Suppressor macrophage (primary cell): ENCODE data around the gene NEIL3.

Experiments
- DNase-seq, 4 experiments: peaks; one replicate each; pipeline ENCODE4 v3.0.0-alpha.2; 2020 to 2022

NEIL3 gene

DNA sequence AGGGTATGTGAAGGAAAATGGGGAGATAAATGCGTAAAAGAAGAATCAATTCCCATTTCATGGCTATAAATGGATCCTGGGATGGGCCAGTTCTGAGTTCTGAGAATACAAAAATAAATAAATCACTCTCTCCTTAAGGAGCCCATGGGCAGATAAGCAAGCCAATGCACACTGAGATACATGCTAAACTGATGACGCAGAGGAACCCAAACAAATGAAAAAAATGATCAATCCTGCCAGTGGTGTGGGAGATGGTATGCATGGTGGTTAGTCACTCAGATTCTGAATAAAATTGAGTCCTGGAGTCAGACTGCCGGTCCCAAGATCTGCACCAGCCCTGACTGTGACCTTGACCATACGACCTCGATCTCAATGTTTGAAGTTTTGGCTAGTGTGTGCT, 59.7 kb downstream of the NEIL3 start:
- no peak for DNase-seq

DNA sequence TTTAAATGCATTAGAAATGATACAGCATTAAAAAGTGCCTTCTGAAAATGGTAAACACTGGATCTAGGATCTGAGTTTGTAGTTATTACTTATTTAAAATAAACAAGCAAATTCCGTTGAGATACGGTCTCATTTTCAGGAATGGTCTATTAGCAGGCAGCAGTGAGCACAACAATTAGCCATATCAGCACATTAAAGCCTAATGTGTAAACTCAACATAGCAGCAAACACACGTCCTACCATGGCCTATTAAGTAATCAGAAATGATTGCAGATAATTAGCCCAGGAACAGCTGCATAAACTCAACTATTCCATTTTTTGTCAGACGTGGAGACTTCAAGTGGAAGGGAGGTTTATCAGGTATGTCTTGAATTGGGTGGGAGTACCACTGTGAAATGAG, 61.8 kb downstream of the NEIL3 start:
- DNase-seq = no peak

DNA sequence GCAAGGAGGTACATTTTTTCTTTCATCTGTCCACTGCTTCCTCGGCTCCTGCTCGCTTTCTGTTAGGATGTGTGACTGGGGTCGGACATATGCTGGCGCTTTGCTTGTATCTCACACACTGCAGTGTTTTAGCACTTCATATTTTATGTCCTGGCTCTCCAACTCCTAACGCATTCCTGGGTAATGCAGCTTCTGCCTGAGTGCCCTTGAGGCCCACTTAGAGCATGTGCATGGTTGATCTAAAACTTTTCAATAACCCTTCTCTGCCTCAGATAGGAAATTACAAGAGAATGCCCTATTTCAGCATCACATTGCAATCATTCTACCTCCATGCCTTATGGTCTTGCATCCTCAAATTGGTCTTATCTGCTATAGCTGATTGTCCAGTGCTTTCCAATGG, 65.3 kb downstream of the NEIL3 start:
- DNase-seq = no peak

DNA sequence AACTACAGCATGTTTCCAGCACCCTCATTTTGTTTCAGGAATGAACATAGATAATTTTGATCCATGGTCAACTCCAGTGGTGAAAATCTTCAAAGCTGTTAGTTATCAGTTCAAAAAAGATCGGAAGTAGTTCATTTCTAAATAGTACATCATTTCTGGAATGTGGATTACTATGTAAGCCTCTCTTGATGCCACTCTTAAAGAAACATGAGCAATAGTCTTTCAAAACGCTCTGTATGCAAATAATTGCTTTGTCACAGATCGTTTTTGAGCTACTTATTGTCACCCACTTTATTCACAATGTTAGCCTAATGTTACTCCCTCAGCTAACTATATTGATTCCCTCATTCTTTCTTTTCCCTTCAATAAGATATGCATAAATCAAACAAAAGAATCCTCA, 65.7 kb downstream of the NEIL3 start:
- no peak for DNase-seq

DNA sequence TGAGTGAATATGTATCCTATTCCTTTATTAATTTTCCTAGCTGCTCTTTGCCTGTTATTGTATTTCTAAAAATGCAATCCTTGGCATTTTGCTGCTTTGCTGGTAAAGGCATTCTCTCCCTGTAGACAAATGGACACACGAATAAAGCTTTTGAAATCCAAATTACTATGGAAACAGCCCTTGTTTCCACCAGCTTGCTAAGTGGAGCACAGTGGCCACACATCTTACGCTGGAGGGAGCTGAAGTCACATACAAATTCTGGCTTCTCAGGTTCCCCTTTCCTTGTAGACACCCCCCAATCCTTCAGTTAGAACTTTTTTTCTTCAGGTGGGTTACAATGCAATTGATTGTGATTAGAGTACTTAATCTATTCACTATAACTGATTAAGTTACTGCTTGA, 66.3 kb downstream of the NEIL3 start:
- DNase-seq = no peak

DNA sequence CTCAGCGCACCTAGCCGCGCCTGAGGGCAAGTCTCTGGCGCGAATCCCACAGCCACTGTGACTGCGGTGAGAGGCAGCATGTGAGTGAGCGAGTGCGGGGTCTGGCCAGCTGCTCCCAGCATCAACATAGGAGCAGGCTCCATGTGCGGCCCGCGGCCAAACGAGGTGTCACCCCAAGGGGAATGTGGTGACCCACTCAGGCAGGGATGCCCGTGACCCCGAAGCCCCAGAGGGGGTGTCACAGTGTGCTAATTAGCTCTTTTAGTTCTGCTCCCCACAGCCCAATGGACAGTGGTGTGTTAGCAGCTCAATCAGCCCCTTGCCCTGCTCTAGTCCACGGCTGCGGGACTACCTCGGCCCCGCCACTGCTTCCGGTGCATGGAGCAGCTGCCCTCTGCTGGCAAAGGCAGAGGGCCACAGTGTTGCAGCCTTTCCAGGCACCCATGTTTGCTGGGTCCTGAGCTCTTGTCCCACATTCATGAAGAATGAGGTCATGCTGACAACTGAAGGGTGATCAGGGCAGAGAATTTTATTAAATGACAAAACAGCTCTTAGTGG, 71.1 kb downstream of the NEIL3 start:
- DNase-seq = no peak

DNA sequence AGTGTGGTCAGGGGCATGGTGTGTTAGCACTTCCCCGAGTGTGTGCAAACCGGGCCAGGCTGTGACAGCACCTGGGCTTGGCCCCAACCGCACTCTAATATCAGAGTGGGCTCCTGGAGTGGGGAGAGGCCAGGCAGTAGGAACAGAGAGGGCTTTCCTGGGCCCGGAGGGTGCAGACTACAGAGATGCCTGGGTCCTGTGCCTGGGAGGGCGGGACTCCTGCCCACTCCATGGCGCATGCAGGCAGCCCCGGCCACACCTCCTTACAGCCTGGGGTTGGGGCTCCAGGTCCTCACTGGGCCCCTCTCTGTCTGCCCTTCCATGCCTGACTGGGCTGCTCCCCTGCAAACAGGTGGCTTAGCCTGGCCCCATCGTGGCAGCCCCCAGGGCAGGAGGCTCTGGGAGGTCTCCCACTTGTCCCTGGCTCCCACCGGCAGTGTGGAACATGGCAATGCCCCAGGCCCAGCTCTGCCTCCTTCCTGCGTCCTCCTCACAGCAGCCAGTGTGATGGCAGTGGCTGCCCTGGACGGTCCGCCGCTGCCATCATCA, 72.2 kb downstream of the NEIL3 start:
- DNase-seq = no peak

DNA sequence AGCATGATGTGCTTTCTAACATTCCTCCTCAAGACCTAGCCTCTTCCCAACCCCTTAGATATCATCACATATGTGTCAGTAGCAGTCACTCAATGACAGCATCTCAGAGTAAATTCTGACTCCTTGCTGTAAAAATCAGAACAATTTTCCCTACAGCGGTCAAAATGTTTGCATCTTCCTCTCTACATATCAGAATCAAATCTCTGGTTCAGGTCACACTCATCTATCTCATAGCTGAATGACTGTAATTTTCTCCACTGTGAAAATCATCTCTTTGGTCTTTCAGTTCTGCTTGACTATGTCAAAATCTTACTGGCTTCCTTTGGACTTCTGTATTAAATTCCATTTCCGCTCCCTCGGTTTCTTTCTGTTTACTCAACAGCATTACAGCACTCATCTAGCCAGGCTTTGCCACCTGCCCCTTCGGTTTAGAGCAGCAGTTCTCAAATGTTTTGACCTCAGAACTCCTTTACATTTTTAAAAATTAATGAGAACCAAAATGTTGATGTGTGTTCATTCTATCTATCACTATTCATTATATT, 75.3 kb downstream of the NEIL3 start:
- DNase-seq = no peak

DNA sequence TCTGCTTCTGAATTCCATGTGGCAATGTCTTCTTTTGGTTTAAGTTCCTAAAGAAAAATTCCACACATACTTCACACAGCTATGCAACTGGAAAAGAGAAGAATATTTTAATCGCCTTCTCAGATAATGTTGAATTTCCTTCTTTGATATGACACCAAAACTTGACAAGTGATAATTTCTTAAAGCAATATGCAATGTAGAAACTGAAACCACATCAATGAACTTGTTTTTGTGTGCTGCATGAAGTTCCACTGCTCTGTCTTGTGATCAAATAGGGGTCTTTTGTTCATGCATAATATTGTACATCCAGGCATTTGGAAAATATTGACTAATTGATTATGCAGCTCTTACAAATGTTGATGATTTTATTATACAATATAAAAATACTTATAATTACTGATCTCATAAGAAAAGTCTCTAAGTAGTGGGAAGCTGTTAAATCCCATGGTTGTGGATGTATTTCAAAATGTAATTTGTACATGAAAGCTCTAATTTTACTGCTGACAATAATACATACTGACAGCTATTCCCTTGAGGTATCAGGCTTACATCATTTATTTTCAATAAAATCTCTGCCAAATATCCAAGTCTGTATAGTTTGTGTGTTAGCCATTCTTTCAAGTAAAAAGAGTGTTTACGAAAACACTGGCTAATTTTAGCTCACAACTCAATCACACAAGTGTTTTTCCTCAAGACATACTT, 76.1 kb downstream of the NEIL3 start:
- no peak for DNase-seq

DNA sequence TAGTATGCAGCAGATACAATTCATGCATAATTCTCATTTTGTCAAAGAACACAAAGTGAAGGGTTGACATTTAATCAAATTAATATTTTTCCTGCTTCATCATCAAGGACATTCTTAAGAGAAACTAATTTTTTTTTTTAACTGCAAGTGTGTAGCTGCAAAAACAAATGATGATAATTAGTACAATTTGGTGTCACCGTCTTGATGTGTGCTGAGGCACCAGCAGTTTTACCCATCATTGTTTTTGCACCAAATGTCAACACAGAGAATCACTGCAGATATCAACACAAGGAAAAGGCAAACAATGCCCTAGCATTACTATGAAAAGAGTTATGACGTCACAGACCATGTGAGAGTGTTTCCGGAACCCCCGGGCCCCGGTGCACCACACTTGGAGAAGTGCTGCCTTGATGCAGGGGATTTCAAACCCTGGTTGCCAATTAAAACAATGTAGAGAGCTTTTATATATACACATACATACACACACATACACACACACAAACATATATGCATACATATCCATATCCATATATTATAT, 76.7 kb downstream of the NEIL3 start:
- DNase-seq = no peak

DNA sequence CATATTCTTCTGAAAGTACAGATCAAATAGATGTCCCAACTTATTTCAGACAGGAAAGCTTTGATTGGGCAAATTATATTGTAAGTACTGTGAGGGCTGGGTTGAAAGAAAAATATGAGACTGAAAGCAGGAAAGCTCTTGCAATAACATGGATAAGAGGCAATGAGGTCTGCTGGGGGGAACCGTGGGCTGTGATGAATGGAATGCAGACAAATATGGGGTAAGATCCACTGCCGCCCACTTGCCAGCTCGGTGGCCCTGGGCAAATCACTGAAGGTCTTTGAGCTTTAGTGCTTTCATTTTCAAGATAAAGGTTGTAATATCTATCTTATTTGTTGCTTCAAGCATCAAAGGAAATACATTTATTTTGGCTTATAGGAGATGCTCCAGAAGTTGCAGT, 81.6 kb downstream of the NEIL3 start:
- no peak for DNase-seq

DNA sequence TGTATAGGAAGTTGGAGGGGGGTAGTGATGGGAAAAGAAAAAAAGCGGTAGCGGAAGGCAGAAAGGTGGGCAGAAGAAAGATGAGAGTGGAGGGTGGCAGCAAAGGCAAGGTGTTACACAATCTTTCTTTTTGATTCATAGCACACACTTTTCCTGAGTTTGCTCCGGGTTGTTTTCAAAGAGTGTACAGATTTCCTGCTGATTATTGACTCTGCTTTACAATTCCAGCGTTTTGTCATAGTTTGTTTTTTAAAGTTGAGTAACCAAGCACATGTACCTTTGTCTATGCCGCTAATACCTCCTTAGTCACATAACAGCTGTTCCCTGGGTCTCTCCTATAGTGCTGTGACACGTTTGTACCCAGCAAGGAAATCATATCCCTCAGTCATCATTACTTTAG, 82.3 kb downstream of the NEIL3 start:
- DNase-seq = no peak

DNA sequence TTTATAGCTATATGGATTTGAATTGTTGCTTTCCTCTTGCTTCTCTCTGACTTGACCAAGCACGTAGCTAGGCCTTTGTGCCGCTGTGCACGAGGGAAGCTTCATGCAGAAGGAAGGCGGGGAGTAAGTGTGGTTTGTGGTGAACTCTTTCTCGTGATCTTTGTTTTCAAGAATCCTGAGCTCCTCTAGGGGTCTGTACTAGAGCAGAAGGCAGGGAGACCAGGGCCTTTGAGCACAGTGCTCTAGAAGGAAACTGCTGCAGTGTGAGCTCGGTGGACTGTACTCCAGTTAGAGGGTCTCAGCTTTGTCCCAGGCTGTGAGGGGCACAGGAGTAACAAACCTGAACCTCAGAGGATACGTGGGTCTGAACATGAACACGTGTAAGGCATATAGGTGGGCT, 83.6 kb downstream of the NEIL3 start:
- DNase-seq = peak in 1 of 4 experiments; percentile 12

DNA sequence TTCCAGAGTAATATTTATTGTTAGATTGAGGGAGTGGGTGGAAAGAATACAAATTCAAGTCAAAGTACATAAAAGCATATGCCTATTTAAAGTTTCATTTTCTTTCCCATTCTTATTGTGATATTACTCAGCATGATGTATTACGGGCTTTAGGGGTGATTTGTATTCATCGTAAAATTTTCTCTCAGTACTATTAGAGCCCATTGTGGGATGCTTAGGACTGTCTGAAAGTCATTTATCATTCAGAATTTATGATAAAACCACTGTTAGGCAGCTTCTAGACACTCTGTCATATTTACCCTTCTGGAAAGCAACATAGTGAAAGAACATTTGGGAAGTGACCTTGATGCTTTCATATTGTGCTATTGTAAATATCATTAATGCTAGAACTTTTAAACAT, 86.7 kb downstream of the NEIL3 start:
- DNase-seq = no peak

DNA sequence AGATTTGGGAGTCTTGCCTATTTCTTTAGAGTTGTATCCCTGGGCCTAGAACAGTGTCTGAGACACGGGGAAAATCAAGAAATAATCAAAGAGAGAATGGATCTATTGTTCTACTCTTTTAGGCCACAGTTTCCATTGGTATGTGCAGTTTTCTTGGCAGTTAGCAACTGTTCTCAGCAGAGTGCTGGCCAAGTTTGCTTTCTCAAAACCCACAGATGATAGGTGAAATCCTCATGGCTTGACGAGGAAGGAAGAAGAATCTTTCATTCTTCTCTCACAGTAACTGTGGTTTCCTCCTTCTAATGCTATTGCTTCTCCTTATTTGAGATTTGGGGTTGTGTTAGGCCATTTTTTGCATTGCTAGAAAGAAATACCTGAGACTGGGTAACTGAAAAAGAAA, 90.4 kb downstream of the NEIL3 start:
- no peak for DNase-seq

DNA sequence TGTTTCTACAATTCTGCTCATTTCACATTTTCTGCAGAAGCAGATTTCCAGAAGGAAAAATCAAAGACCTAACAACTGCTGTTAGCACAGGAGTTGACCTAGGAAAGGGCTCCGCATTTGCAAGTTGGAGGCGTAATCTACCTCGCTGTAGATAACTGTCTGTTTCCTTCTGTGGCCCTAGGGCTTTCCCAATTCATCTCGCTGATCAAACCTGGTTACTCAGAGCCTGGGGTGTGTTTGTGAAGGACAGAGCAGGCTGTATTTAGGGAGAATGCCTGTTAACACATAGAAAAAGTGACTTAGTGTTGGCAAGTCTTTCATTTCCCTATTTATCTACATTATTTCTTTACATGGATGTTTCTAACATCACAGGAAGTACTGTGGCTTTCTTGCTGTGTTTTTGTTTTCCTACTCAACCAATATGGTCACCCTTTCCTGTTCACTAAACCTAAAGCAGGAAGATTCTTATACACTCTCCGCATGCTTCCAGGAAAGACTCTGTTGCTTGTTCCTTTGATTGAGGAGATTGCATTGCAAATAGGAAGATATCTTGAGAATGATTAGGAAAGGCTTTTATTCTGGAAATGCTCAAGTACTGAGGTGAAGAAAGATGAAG, 92.1 kb downstream of the NEIL3 start:
- DNase-seq = peak in 2 of 4 experiments; percentile 20 to 23

DNA sequence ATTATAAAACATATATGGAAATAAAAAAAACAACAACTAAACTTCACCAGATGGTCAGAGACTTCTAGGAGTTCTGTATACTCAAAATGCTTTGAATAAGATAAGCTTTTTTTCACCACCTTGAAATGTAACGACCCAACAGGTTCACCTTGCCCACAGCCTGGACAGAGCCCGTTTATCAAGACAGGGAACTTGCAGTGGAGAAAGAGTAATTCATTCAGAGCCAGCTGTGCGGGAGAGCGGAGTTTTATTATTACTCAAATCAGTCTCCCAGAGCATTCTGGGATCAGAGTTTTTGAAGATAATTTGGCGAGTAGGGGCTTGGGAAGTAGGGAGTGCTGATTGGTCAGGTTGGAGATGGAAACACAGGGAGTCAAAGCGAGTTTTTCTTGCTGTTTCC, 94.1 kb downstream of the NEIL3 start:
- DNase-seq = no peak

DNA sequence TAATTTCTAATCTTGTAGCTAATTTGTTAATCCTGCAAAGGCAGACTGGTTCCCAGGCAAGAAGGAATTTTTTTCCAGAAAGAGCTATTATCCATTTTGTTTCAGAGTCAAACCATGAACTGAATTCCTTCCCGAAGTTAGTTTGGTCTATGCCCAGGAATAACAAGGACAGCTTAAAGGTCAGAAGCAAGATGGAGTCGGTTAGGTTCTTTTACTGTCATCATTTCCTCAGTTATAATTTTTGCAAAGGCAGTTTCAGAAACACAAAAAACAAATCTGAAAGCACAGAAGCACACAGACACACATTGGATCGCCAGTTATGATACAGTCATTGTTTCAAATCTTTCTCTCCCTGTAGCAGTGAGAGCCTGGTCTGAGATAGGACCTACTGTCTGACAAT, 94.7 kb downstream of the NEIL3 start:
- DNase-seq = no peak

DNA sequence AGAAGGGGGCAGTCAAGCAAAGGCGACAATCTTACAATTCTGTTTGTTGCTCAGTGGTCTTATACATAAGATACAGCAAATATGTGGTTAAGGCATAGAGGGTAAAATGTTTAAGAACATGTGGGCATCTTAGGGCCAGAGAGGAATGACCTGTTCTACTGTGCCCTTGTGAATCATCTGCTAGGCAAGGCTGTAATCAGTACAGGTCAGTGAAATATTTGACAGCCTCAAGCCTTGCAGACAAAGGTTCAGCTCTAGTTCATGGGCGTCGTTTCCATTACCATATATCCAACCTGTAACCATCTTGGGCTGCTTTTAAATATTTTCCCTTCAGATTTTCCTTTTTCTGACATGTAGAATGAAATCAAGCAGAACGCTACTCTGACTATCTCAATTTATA, 95.3 kb downstream of the NEIL3 start:
- no peak for DNase-seq

DNA sequence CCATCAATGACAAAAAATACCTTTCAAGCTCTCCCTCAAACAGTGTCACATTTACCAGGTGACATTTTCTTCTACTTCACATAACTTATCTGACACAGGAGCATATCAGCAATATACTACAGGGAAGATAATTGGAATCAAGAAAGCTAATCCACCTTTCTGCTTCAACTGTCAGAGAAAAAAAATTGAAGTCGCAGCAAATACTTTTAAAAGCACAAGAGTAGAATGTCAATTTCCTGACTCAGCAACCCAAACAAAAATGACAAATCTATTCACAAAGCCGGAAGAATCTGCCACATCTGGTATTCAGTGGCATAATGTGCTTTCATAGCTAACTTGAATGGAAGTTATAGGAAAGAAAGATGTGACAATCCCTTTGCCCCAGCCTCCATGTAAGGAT, 95.8 kb downstream of the NEIL3 start:
- DNase-seq = no peak

DNA sequence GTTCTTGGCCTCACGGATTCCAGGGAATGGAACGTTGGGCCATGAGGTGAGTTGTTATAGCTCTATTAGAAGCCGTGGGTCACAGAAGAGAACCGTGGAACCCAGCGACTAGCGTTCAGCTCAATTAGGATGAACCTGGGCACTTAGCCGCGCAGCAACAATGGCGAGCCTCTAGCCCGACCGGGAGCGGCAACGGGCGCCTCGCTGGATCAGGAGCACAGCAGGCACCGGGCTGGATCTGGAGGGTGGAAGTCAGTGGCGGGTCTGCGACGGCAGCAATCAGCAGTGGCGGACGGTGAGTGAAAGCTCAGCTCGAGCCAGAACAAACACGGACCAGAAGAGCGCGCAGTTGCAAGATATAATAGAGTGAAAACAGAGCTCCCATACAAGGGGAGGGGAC, 98.3 kb downstream of the NEIL3 start:
- no peak for DNase-seq

DNA sequence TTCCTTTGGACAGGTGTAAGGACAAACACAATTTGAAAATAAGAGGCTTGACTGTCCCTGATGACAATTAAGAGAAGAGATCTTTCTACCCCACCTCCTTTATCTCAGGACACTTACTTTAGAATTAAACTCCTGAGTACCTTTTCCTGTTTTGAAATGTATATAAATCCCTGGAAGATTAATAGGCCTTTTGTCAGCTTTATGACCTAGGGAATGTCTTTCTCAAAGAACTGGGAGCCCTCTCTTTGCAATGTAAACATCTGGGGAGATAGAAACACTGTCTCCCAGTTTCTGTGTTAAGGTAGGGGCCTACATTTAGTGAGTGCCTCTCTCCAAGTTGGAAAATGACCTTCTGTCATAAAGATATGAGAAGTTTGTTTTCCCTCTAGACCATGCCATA, 100.9 kb downstream of the NEIL3 start:
- DNase-seq = no peak

DNA sequence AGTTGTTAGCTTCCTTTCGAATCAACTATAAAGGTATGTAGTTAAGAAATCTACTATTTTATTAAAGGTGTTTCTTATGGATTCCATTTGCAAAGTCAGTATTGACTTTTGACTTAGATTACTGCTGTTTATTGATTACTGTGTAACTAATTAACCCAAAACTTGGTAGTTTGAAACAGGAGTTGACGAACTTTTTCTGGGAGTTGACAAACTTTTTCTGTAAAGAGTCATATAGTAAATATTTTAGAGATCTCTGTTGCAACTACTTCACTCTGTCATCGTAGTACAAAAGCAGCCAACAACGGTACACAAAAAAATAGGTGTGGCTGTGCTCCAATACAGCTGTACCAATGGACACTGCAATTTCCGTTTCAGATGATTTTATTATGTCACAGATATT, 102.3 kb downstream of the NEIL3 start:
- DNase-seq = no peak
